HG02759 (cell line): ENCODE results near the gene MACF1.

Experiments
- ATAC-seq: cut with Tn5 transposase; IDR thresholded peaks from one replicate; pipeline ENCODE4 v1.9.1; 2021; ENCODE audit warnings: mild to moderate bottlenecking, moderate library complexity; ENCODE audit not compliant: unreplicated experiment

MACF1 gene

GRCh38 chr1:39391691-39392679 is 187.5 kb downstream of the MACF1 start:
- no peak for ATAC-seq

- ATAC-seq = no peak
Measured at GRCh38 chr1:39392851-39393573, 188.5 kb downstream of the MACF1 start.

- ATAC-seq = no peak
Measured at GRCh38 chr1:39393645-39394044, 189.2 kb downstream of the MACF1 start.

GRCh38 chr1:39394059-39394458 is 189.6 kb downstream of the MACF1 start:
- ATAC-seq = no peak

GRCh38 chr1:39394598-39394997 is 190.1 kb downstream of the MACF1 start:
- ATAC-seq = no peak

GRCh38 chr1:39395357-39395831 is 190.9 kb downstream of the MACF1 start:
- no peak for ATAC-seq

- no peak for ATAC-seq
Measured at GRCh38 chr1:39396671-39397070, 192.2 kb downstream of the MACF1 start.

GRCh38 chr1:39397487-39397886 is 193.0 kb downstream of the MACF1 start:
- ATAC-seq = no peak

GRCh38 chr1:39398278-39399021 is 194.0 kb downstream of the MACF1 start:
- ATAC-seq = no peak

- no peak for ATAC-seq
Measured at GRCh38 chr1:39401106-39401505, 196.6 kb downstream of the MACF1 start.

- ATAC-seq = no peak
Measured at GRCh38 chr1:39404876-39405275, 200.4 kb downstream of the MACF1 start.

- no peak for ATAC-seq
Measured at GRCh38 chr1:39405358-39405757, 200.9 kb downstream of the MACF1 start.

- ATAC-seq = no peak
Measured at GRCh38 chr1:39406533-39407450, 202.3 kb downstream of the MACF1 start.

GRCh38 chr1:39407510-39407895 is 203.0 kb downstream of the MACF1 start:
- ATAC-seq = no peak

- ATAC-seq = no peak
Measured at GRCh38 chr1:39407896-39408640, 203.6 kb downstream of the MACF1 start.

- ATAC-seq = peak; percentile 82
Measured at GRCh38 chr1:39408641-39409054, 204.2 kb downstream of the MACF1 start.

- peak; percentile 2 for ATAC-seq
Measured at GRCh38 chr1:39409055-39409816, 204.7 kb downstream of the MACF1 start.

- ATAC-seq = no peak
Measured at GRCh38 chr1:39410915-39411436, 206.5 kb downstream of the MACF1 start.
